ENCODE results near the gene LMAN2.
"Not testable (repeated sequence)": the region's sequence is repeated elsewhere in the genome, so short reads cannot be mapped to it uniquely, and the experiment has no call there.

The LMAN2 gene

GRCh38 chr5:177343000-177343399, 8.5 kb downstream of the LMAN2 start:
- DNase-seq: not testable (repeated sequence)

- DNase-seq: no peak
These were observed 12.3 kb downstream of the LMAN2 start for GRCh38 chr5:177339107-177339638.

- no peak for DNase-seq
These were observed 13.0 kb downstream of the LMAN2 start for GRCh38 chr5:177338251-177339106.

- DNase-seq: no peak
These were observed 14.6 kb downstream of the LMAN2 start for GRCh38 chr5:177336603-177337494.

GRCh38 chr5:177336112-177336511, 15.4 kb downstream of the LMAN2 start:
- DNase-seq: no peak

- no peak for DNase-seq
These were observed 15.8 kb downstream of the LMAN2 start for GRCh38 chr5:177335701-177336065.

- no peak for DNase-seq
These were observed 16.4 kb downstream of the LMAN2 start for GRCh38 chr5:177334781-177335700.

- DNase-seq: no peak
These were observed 17.3 kb downstream of the LMAN2 start for GRCh38 chr5:177334155-177334551.

- DNase-seq: no peak
These were observed 17.9 kb downstream of the LMAN2 start for GRCh38 chr5:177333420-177334154.

- no peak for DNase-seq
These were observed 18.6 kb downstream of the LMAN2 start for GRCh38 chr5:177332896-177333260.

- no peak for DNase-seq
These were observed 19.2 kb downstream of the LMAN2 start for GRCh38 chr5:177332031-177332895.

- DNase-seq: no peak
These were observed 20.3 kb downstream of the LMAN2 start for GRCh38 chr5:177330991-177331842.

- DNase-seq: no peak
These were observed 21.6 kb downstream of the LMAN2 start for GRCh38 chr5:177329883-177330282.

- no peak for DNase-seq
These were observed 22.8 kb downstream of the LMAN2 start for GRCh38 chr5:177328545-177329231.

- no peak for DNase-seq
These were observed 23.6 kb downstream of the LMAN2 start for GRCh38 chr5:177327539-177328522.

GRCh38 chr5:177325868-177326381, 25.5 kb downstream of the LMAN2 start:
- DNase-seq: no peak

- DNase-seq: no peak
These were observed 30.6 kb downstream of the LMAN2 start for GRCh38 chr5:177320879-177321278.
